GM19395 (cell line): ENCODE measurements around the gene CAB39L.

Source experiments
- ATAC-seq: cut with Tn5 transposase; IDR thresholded peaks from one replicate; pipeline ENCODE4 v1.9.1; 2021; ENCODE audit warnings: mild to moderate bottlenecking, moderate library complexity; ENCODE audit not compliant: unreplicated experiment

Gene CAB39L

GRCh38 chr13:49314344-49314882 lies 129.5 kb downstream of the CAB39L start:
- ATAC-seq: no peak

- ATAC-seq: no peak
These were observed 132.0 kb downstream of the CAB39L start for GRCh38 chr13:49311816-49312215.

GRCh38 chr13:49310251-49310650 lies 133.6 kb downstream of the CAB39L start:
- no peak for ATAC-seq

- no peak for ATAC-seq
These were observed 134.9 kb downstream of the CAB39L start for GRCh38 chr13:49308921-49309408.

- ATAC-seq: no peak
These were observed 135.6 kb downstream of the CAB39L start for GRCh38 chr13:49308097-49308875.

GRCh38 chr13:49307365-49307764 lies 136.5 kb downstream of the CAB39L start:
- no peak for ATAC-seq

- no peak for ATAC-seq
These were observed 138.0 kb downstream of the CAB39L start for GRCh38 chr13:49305792-49306425.

- ATAC-seq: no peak
These were observed 138.8 kb downstream of the CAB39L start for GRCh38 chr13:49304763-49305700.

GRCh38 chr13:49304356-49304755 lies 139.5 kb downstream of the CAB39L start:
- no peak for ATAC-seq

- no peak for ATAC-seq
These were observed 140.2 kb downstream of the CAB39L start for GRCh38 chr13:49303533-49304252.

GRCh38 chr13:49302817-49303216 lies 141.0 kb downstream of the CAB39L start:
- ATAC-seq: no peak

GRCh38 chr13:49302222-49302621 lies 141.6 kb downstream of the CAB39L start:
- ATAC-seq: no peak

GRCh38 chr13:49300739-49301589 lies 142.9 kb downstream of the CAB39L start:
- ATAC-seq: peak; percentile 95

- ATAC-seq: no peak
These were observed 143.6 kb downstream of the CAB39L start for GRCh38 chr13:49300276-49300675.

- no peak for ATAC-seq
These were observed 144.8 kb downstream of the CAB39L start for GRCh38 chr13:49298903-49299605.

GRCh38 chr13:49298416-49298815 lies 145.4 kb downstream of the CAB39L start:
- ATAC-seq: no peak

GRCh38 chr13:49297338-49297737 lies 146.5 kb downstream of the CAB39L start:
- no peak for ATAC-seq

- no peak for ATAC-seq
These were observed 147.2 kb downstream of the CAB39L start for GRCh38 chr13:49296659-49297058.

GRCh38 chr13:49295244-49295643 lies 148.6 kb downstream of the CAB39L start:
- no peak for ATAC-seq
